H1 (cell line): ENCODE results near the gene DMBX1. TPM values are rescaled to one million over a fixed set of nuclear protein-coding genes. Genes with fewer than 3 reads are reported as not detected.

Experiments
- ATF2 ChIP-seq: IDR thresholded peaks from 2 replicates; pipeline ENCODE4 v1.6.1; 2012; ENCODE audit warnings: low read length, inconsistent platforms
- BRCA1 ChIP-seq: IDR thresholded peaks from 2 replicates; pipeline ENCODE4 v1.6.1; 2012; ENCODE audit warnings: low read depth, low read length, improper control_type of control experiment
- EP300 ChIP-seq, 2 experiments: IDR thresholded peaks; 1 replicate in 1 of 2; 2 replicates in 1 of 2; pipeline ENCODE4 v1.6.1; 2011 to 2012; ENCODE audit warnings: low read depth in 2 of 2, low read length in 2 of 2, mild to moderate bottlenecking in 2 of 2, borderline replicate concordance in 1 of 2, inconsistent platforms in 1 of 2, moderate library complexity in 1 of 2
- EZH2 ChIP-seq: fragments of 200-600 bp; sonication (generic); IDR thresholded peaks from 2 replicates; pipeline ENCODE4 v1.7.1; 2012; ENCODE audit warnings: low read depth, mild to moderate bottlenecking, moderate library complexity, low read length, inconsistent platforms; ENCODE audit not compliant: severe bottlenecking
- FOSL1 ChIP-seq: IDR thresholded peaks from 2 replicates; pipeline ENCODE4 v1.6.1; 2011; ENCODE audit warnings: mild to moderate bottlenecking, low read depth, low read length, moderate library complexity; ENCODE audit not compliant: insufficient read depth
- GABPA ChIP-seq: IDR thresholded peaks from 2 replicates; pipeline ENCODE4 v1.6.1; 2011; ENCODE audit warnings: mild to moderate bottlenecking, low read length, moderate library complexity, borderline replicate concordance; ENCODE audit not compliant: insufficient read depth
- HDAC2 ChIP-seq, 2 experiments: fragments of 300-600 bp in 1 of 2; sonication (generic) in 1 of 2; IDR thresholded peaks; 2 replicates each; pipeline ENCODE4 v1.6.1; 2011 to 2012; ENCODE audit warnings: low read depth in 2 of 2, low read length in 2 of 2, mild to moderate bottlenecking in 2 of 2, moderate library complexity in 2 of 2, borderline replicate concordance in 1 of 2, inconsistent platforms in 1 of 2
- JUN ChIP-seq: IDR thresholded peaks from 2 replicates; pipeline ENCODE4 v1.6.1; 2011; ENCODE audit warnings: low read depth, mild to moderate bottlenecking, improper control_type of control experiment, low read length
- MAFK ChIP-seq: IDR thresholded peaks from 2 replicates; pipeline ENCODE4 v1.6.1; 2012; ENCODE audit warnings: low read depth, mild to moderate bottlenecking, improper control_type of control experiment, low read length
- MAX ChIP-seq: IDR thresholded peaks from 2 replicates; pipeline ENCODE4 v1.6.1; 2012; ENCODE audit warnings: inconsistent platforms
- NANOG ChIP-seq: IDR thresholded peaks from 2 replicates; pipeline ENCODE4 v1.6.1; 2011; ENCODE audit warnings: low read length, low read depth, mild to moderate bottlenecking, inconsistent platforms; ENCODE audit not compliant: insufficient read depth, poor library complexity, severe bottlenecking
- RAD21 ChIP-seq, 2 experiments: IDR thresholded peaks in 1 of 2; conservative IDR thresholded peaks in 1 of 2; 2 replicates each; pipeline ENCODE4 v1.6.1; 2011; ENCODE audit warnings: low read depth in 2 of 2, low read length in 2 of 2, improper control_type of control experiment in 1 of 2, inconsistent platforms in 1 of 2, mild to moderate bottlenecking in 1 of 2, moderate library complexity in 1 of 2
- RBBP5 ChIP-seq: IDR thresholded peaks from 2 replicates; pipeline ENCODE4 v1.7.1; 2012; ENCODE audit warnings: low read depth, mild to moderate bottlenecking, inconsistent platforms, low read length, moderate library complexity, borderline replicate concordance
- RXRA ChIP-seq: IDR thresholded peaks from 2 replicates; pipeline ENCODE4 v1.6.1; 2011; ENCODE audit warnings: low read depth, mild to moderate bottlenecking, low read length, moderate library complexity; ENCODE audit not compliant: insufficient read depth
- SAP30 ChIP-seq: fragments of 300-600 bp; sonication (generic); IDR thresholded peaks from 2 replicates; pipeline ENCODE4 v1.7.1; 2012; ENCODE audit warnings: low read length, moderate library complexity, mild to moderate bottlenecking, inconsistent platforms; ENCODE audit not compliant: insufficient read depth, insufficient replicate concordance
- SIX5 ChIP-seq: IDR thresholded peaks from 2 replicates; pipeline ENCODE4 v1.6.1; 2011; ENCODE audit warnings: mild to moderate bottlenecking, low read depth, low read length
- TEAD4 ChIP-seq: IDR thresholded peaks from 2 replicates; pipeline ENCODE4 v1.6.1; 2012; ENCODE audit warnings: low read depth, low read length, inconsistent platforms, mixed read lengths
- ZNF274 ChIP-seq: IDR thresholded peaks from 2 replicates; pipeline ENCODE4 v1.7.0; 2012; ENCODE audit warnings: low read length, borderline replicate concordance; ENCODE audit errors: extremely low read depth
- polyA plus RNA-seq, 7 experiments: library from polyadenylated mRNA; depleted of rRNA in 3 of 7; stranded (reverse) in 5 of 7; unstranded in 2 of 7; fragments of >200 nt in 5 of 7; fragments of 200-250 nt in 2 of 7; gene quantifications; 1 replicate in 5 of 7; 2 replicates in 1 of 7; 4 replicates in 1 of 7; pipeline versions ENCODE4 v1.2.1 to v1.2.3, GENCODE V29; 2011 to 2013; ENCODE audit warnings: missing spikeins in 2 of 7, mixed read lengths in 2 of 7
- total RNA-seq: library from RNA; stranded (reverse); fragmentation: NEBNext Ultra II Directional; extraction: Animal tissue kit (Norgen Biotek cat#: 25700); gene quantifications from 2 replicates; pipeline ENCODE4 v1.2.1, GENCODE V29; 2021
- TF ChIP-seq, protein P1 (sequence below): IDR thresholded peaks from 2 replicates; pipeline ENCODE4 v1.6.1; 2011; ENCODE audit warnings: low read length, improper control_type of control experiment

DMBX1 gene
- total and polyA plus RNA-seq, 2 of the 8 experiments (the other 6 are each of a cell fraction or from before 2014, with no cell fraction given), result 0.23 to 0.30 TPM

DNA sequence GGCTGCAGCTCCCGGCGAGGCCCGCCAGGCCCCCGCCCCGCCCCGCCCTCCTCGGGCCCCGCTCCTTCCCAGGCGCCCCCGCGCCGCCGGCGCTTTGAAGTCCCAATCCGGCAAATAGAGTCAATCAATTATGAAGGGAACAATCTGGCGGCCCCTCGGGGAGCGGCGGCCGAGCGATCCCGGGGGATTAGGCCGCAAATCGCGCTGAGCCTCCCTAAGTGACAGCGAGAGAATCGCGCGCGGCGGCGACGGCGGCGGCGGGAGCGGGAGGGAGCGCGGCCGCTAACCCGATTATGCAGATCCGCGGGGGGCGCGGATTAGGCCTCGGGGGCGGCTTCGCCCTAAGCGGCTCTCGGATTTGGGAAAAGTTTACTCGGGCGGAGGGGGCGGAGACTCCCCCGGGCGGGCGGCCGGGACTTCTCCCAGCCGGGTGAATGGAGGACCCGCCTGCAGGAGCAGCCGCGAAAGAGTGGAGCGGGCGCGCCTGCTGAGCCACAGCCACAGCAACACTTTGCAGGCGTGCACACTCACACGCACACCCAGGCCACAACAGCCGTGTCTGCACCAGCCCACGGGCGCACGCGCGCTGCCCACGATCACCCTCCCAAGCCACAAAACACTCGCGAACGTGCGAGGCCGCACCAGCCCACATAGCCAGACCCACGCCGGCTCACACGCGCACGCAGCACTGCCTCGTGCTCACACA lies 23.0 kb upstream of the DMBX1 start (continued):
- TF ChIP-seq GABPA (no peak), TEAD4 (no peak), RAD21 (IDR thresholded peaks at IDR 0.05 in 1 of 2, conservative IDR thresholded peaks at IDR 0.05 in 1 of 2; ENCODE audit: low read depth in 2 of 2, low read length in 2 of 2) (no peak), FOSL1 (no peak), HDAC2 (IDR thresholded peaks at IDR 0.05; ENCODE audit: borderline replicate concordance in 1 of 2, low read depth in 2 of 2, low read length in 2 of 2) (no peak), SIX5 (no peak), JUN (no peak), MAFK (no peak), MAX (peak; percentile 45), SAP30 (no peak), EP300 (IDR thresholded peaks at IDR 0.05; ENCODE audit: borderline replicate concordance in 1 of 2, low read depth in 2 of 2, low read length in 2 of 2) (no peak), ZNF274 (no peak), RXRA (no peak), NANOG (peak; percentile 29), EZH2 (peak; percentile 71), ATF2 (no peak), BRCA1 (no peak), RBBP5 (no peak; the same call in 1 of the 2 replicates)
- TF ChIP-seq, protein P1, sequence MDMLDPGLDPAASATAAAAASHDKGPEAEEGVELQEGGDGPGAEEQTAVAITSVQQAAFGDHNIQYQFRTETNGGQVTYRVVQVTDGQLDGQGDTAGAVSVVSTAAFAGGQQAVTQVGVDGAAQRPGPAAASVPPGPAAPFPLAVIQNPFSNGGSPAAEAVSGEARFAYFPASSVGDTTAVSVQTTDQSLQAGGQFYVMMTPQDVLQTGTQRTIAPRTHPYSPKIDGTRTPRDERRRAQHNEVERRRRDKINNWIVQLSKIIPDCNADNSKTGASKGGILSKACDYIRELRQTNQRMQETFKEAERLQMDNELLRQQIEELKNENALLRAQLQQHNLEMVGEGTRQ, result no peak
